Vagina (tissue), 2 donors: ENCODE data around the gene UST.

Experiments used
- POLR2A ChIP-seq, 2 donors: fragments of 450-650 bp; IDR thresholded peaks; one replicate each; pipeline ENCODE4 v1.6.1; 2017; ENCODE audit warnings: antibody characterized with exemption in 2 of 2, mild to moderate bottlenecking in 2 of 2, moderate library complexity in 2 of 2
- POLR2AphosphoS5 ChIP-seq, 2 donors: sonication (generic); formaldehyde crosslinking; IDR thresholded peaks; one replicate each; pipeline ENCODE4 v1.9.0; 2017; ENCODE audit warnings: antibody characterized with exemption in 2 of 2, mild to moderate bottlenecking in 2 of 2, low read depth in 1 of 2; ENCODE audit not compliant: insufficient read depth in 1 of 2
- TF ChIP-seq, protein P1 (sequence below), 3 experiments: fragments of 450-650 bp in 2 of 3; fragments of 200-600 bp in 1 of 3; sonication (generic) in 1 of 3; IDR thresholded peaks; one replicate each; pipeline ENCODE4 v1.5.1; 2017 to 2019; ENCODE audit warnings: antibody characterized with exemption in 3 of 3, mild to moderate bottlenecking in 2 of 3, moderate library complexity in 2 of 3

DNA sequence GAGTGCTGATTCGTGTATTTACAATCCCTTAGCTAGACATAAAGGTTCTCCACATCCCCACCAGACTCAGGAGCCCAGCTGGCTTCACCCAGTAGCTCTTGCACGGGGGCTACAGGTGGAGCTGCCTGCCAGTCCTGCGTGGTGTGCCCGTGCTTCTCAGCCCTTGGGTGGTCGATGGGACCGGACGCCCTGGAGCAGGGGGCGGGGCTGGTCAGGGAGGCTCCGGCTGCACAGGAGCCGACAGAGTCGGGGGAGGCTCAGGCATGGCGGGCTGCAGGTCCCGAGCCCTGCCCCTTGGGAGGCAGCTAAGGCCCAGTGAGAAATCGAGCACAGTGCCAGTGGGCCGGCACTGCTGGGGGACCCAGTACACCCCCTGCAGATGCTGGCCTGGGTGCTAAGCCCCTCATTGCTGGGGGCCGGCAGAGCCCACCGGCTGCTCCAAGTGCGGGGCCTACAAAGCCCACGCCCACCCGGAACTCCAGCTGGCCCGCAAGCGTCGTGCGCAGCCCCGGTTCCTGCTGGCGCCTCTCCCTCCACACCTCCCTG lies 48.9 kb upstream of the UST start:
- no peak for TF ChIP-seq POLR2AphosphoS5 (IDR thresholded peaks at IDR 0.05; ENCODE audit: insufficient read depth in 1 of 2, low read depth in 1 of 2)
- TF ChIP-seq, protein P1, sequence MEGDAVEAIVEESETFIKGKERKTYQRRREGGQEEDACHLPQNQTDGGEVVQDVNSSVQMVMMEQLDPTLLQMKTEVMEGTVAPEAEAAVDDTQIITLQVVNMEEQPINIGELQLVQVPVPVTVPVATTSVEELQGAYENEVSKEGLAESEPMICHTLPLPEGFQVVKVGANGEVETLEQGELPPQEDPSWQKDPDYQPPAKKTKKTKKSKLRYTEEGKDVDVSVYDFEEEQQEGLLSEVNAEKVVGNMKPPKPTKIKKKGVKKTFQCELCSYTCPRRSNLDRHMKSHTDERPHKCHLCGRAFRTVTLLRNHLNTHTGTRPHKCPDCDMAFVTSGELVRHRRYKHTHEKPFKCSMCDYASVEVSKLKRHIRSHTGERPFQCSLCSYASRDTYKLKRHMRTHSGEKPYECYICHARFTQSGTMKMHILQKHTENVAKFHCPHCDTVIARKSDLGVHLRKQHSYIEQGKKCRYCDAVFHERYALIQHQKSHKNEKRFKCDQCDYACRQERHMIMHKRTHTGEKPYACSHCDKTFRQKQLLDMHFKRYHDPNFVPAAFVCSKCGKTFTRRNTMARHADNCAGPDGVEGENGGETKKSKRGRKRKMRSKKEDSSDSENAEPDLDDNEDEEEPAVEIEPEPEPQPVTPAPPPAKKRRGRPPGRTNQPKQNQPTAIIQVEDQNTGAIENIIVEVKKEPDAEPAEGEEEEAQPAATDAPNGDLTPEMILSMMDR (IDR thresholded peaks at IDR 0.05) = no peak
- TF ChIP-seq POLR2A (IDR thresholded peaks at IDR 0.05) = no peak
